ENCODE data around the gene ELANE.

- TF ChIP-seq REST (IDR thresholded peaks at IDR 0.05; ENCODE audit: insufficient replicate concordance, low read depth) (no peak), CTCF (IDR thresholded peaks at IDR 0.05; ENCODE audit: insufficient read depth, low read length) (no peak), POLR2AphosphoS5 (IDR thresholded peaks at IDR 0.05; ENCODE audit: low read depth) (no peak)
These were observed 21.5 kb downstream of the ELANE start for GRCh38 chr19:873561-874041.
